Nephron (organoid): ENCODE data around the gene ABCC10.
A peak's percentile ranks its signal among the peaks of the same experiment; 100 is the strongest.
"Not testable (repeated sequence)": the region's sequence is repeated elsewhere in the genome, so short reads cannot be mapped to it uniquely, and the experiment has no call there.

Experiments
- H3K27ac Mint-ChIP-seq, 3 experiments: 2 replicates each; pipeline ENCODE4 v1.8.0; 2020; ENCODE audit warnings: mixed read lengths in 3 of 3, mild to moderate bottlenecking in 2 of 3, moderate library complexity in 1 of 3
- H3K27me3 Mint-ChIP-seq: 2 replicates; pipeline ENCODE4 v1.8.0; 2021; ENCODE audit warnings: low read depth, mild to moderate bottlenecking, moderate library complexity, mixed read lengths
- H3K36me3 Mint-ChIP-seq: 2 replicates; pipeline ENCODE4 v1.8.0; 2020; ENCODE audit warnings: low read depth, mixed read lengths
- H3K4me1 Mint-ChIP-seq: 2 replicates; pipeline ENCODE4 v1.8.0; 2020; ENCODE audit warnings: mixed read lengths
- H3K4me3 Mint-ChIP-seq, 3 experiments: 2 replicates each; pipeline ENCODE4 v1.8.0; 2020; ENCODE audit warnings: mild to moderate bottlenecking in 3 of 3, mixed read lengths in 3 of 3, moderate library complexity in 2 of 3
- H3K9me3 Mint-ChIP-seq: 2 replicates; pipeline ENCODE4 v1.8.0; 2020; ENCODE audit warnings: mixed read lengths
- CTCF ChIP-seq, 3 experiments: fragments of 200-600 bp; sonication (generic); IDR thresholded peaks; one replicate each; pipeline ENCODE4 v1.5.0; 2021; ENCODE audit warnings: antibody characterized with exemption in 3 of 3; ENCODE audit not compliant: unreplicated experiment in 3 of 3

ABCC10 gene

DNA sequence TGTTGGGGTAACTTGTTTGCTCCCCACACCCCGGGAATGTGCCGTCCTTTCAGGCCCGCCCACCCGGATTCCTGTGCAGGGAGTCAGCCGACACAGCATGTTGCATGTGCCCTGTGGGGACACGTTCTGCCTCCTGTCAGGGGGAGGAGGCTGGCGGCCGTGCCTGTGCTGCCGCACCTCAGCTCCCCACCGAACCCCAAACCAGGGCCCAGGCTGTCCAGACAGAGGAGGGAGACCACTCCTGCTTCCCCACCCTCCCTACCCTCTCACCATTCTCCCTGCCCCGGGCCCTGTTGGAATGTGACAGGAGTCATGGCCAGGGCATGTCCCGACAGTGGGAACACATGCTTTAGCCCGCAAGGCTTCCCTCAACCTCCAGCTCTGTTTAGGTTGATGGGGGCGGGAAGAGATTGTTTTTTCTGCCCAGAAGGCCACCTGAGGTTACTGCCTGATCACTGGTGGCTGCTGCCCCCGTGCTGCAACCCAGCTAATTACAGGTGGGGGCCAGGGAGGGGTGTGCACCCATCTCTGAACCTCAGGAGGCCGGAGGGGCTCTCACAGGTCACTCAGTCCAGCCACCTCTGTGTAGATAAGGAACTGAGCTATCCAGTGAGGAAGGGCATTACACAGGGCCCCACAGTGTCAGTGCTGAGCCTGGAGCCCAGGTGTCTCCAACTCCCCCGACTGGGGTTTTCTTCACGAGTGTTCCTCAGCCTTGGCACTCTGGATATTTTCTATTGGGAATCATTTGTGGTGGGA is 69.2 kb downstream of the ABCC10 start:
- Mint-ChIP-seq H3K27me3 (no peaks in the 10 kb centered on the region), H3K9me3 (no peaks in the 10 kb centered on the region), H3K4me1 (peaks cover 46% of the 10 kb centered on the region), H3K4me3 (no peak overlapping the region), H3K36me3 (peaks cover 23% of the 10 kb centered on the region), H3K27ac (no peak overlapping the region)
- TF ChIP-seq CTCF (IDR thresholded peaks at IDR 0.05; ENCODE audit: unreplicated experiment in 3 of 3), result peak; percentile 26 to 51 (median 31)

DNA sequence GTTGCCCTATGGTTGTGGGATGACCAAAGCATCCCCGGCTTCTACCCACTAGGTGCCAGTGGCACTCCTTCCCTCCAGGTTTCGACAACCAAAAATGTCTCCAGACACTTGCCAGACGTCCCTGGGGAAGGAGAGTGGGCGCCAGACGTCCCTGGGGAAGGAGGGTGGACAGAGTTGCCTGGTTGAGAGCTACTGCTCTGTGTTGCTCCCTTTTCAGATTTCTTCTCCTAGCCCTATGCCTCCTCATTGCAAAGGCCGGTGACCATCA is 69.7 kb downstream of the ABCC10 start:
- H3K4me1 Mint-ChIP-seq, result peaks cover 42% of the 10 kb centered on the region
- H3K27ac Mint-ChIP-seq, result no peak overlapping the region
- peaks cover 28% of the 10 kb centered on the region for H3K36me3 Mint-ChIP-seq
- H3K27me3 Mint-ChIP-seq, result no peaks in the 10 kb centered on the region
- TF ChIP-seq CTCF (IDR thresholded peaks at IDR 0.05; ENCODE audit: unreplicated experiment in 3 of 3), result no peak
- H3K9me3 Mint-ChIP-seq, result no peaks in the 10 kb centered on the region
- H3K4me3 Mint-ChIP-seq, result no peak overlapping the region

GRCh38 chr6:43497689-43498088 is 70.3 kb downstream of the ABCC10 start:
- Mint-ChIP-seq H3K9me3 (no peaks in the 10 kb centered on the region), H3K36me3 (peaks cover 35% of the 10 kb centered on the region), H3K4me3 (no peak overlapping the region), H3K27ac (peak overlapping the region in 1 of 3 experiments; percentile 40), H3K4me1 (peaks cover 36% of the 10 kb centered on the region), H3K27me3 (no peaks in the 10 kb centered on the region)
- no peak for TF ChIP-seq CTCF (IDR thresholded peaks at IDR 0.05; ENCODE audit: unreplicated experiment in 3 of 3)

- H3K36me3 Mint-ChIP-seq, result peaks cover 39% of the 10 kb centered on the region
- H3K4me3 Mint-ChIP-seq, H3K27ac Mint-ChIP-seq, H3K9me3 Mint-ChIP-seq, H3K27me3 Mint-ChIP-seq: not testable (repeated sequence)
- peaks cover 30% of the 10 kb centered on the region for H3K4me1 Mint-ChIP-seq
These were observed 71.0 kb downstream of the ABCC10 start for GRCh38 chr6:43498291-43498690.

DNA sequence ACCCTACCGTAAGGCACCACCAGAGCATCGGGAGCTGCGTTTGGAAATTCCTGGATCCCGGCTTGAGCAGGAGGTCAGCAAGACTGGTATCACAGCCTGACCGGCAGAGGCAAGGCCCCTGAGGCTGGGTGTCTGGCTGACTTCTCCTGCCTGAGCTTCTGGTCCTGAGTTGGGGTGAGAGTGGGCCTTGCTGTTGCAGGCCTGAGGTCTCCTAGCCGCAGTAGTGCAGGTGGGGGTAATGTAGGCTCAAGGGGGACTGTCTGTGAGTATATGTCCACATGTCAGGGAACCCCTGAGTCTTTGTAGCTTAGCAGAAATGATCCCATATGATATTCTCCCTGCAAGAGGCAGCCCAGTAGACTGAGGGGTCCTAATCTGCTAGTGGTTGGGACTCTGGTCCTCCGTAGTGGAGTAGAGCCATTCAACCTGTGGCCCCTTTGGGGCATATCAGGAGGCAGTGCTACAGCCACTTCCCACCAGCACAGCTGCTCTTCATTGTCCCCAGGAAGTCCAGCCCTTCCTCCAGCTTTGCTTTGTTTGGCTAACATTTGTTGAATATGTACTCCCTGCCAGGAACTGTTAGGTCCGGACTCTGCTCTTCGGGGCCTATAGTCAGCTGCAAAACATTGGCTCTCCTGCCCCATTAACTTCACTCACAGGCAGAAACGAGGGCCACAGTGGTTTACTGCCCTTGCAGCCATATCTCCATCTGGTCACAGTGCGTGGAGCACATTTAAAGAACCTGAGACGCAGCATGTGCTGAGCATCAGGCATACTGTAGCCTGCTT is 71.9 kb downstream of the ABCC10 start:
- Mint-ChIP-seq H3K27ac (peak overlapping the region in 2 of 3 experiments; percentile 27 to 31), H3K36me3 (peaks cover 45% of the 10 kb centered on the region), H3K27me3 (no peaks in the 10 kb centered on the region), H3K4me1 (peaks cover 23% of the 10 kb centered on the region), H3K4me3 (no peak overlapping the region), H3K9me3 (no peaks in the 10 kb centered on the region)
- TF ChIP-seq CTCF (IDR thresholded peaks at IDR 0.05; ENCODE audit: unreplicated experiment in 3 of 3), result no peak
